ENCODE data around the gene NLN. TPM values are rescaled to one million over a fixed set of nuclear protein-coding genes. Genes with fewer than 3 reads are reported as not detected.

The NLN gene
- total and polyA plus RNA-seq, 9 of the 15 experiments (the other 6 are each of a cell fraction or from before 2014, with no cell fraction given) = 6.9 to 45.2 (median 28.8) TPM

DNA sequence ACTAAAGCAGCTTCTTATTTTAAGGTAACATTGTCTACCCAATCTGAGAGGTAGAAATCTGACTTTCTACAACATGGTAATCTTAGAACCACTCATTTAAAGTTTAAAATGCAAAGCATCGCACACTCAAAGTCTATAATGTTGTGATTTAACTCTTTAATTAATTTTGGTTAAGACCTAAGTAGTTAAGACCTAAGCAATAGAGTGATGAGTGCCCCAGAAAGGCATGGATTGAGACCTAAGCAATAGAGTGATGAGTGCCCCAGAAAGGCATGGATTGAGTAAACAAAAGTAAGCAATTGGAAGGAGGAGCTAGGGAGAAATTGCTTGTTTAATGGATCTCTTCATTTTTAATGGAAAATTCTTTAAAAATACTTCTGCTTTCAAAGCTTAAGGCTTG is 86.8 kb downstream of the NLN start:
- in situ Hi-C loops (cut with MboI) = no loop called here
- Histone ChIP-seq H3K9me3 (replicated peaks; ENCODE audit: control insufficient read depth, insufficient read depth, low read depth, low read length) (no peaks in the 10 kb centered on the region), H3K27ac (ENCODE audit: extremely low read depth, low read depth, low read length) (no peak overlapping the region), H3K36me3 (ENCODE audit: control insufficient read depth, insufficient read depth, low read length) (peaks cover 38% of the 10 kb centered on the region; the same call in 2 of the 3 replicates), H3K4me2 (ENCODE audit: insufficient read depth, low read length) (no peak overlapping the region), H3K4me3 (no peak overlapping the region), H3K9me1 (ENCODE audit: control insufficient read depth, insufficient read depth, low read length) (no peaks in the 10 kb centered on the region), H2AFZ (ENCODE audit: low read depth, low read length) (no peak overlapping the region), H3K9ac (ENCODE audit: insufficient read depth in 1 of 2, low read depth in 2 of 2, low read length in 2 of 2) (no peak overlapping the region), H3K27me3 (ENCODE audit: control insufficient read depth in 2 of 2, insufficient read depth in 2 of 2, low read length in 2 of 2) (no peaks in the 10 kb centered on the region), H3K79me2 (ENCODE audit: control insufficient read depth, insufficient read depth, low read length) (no peaks in the 10 kb centered on the region), H3K4me1 (replicated peaks in 1 of 2; ENCODE audit: control insufficient read depth in 2 of 2, insufficient read depth in 2 of 2, low read length in 2 of 2) (no peaks in the 10 kb centered on the region; a peak in 1 of 5 replicates), H4K20me1 (replicated peaks; ENCODE audit: control insufficient read depth, insufficient read depth, low read length) (no peaks in the 10 kb centered on the region)
- 100% methylated on average over 1 of the region's 1 CpG for WGBS (ENCODE audit: insufficient coverage, low coverage, missing lambda C conversion rate)
- TF ChIP-seq, protein P1, sequence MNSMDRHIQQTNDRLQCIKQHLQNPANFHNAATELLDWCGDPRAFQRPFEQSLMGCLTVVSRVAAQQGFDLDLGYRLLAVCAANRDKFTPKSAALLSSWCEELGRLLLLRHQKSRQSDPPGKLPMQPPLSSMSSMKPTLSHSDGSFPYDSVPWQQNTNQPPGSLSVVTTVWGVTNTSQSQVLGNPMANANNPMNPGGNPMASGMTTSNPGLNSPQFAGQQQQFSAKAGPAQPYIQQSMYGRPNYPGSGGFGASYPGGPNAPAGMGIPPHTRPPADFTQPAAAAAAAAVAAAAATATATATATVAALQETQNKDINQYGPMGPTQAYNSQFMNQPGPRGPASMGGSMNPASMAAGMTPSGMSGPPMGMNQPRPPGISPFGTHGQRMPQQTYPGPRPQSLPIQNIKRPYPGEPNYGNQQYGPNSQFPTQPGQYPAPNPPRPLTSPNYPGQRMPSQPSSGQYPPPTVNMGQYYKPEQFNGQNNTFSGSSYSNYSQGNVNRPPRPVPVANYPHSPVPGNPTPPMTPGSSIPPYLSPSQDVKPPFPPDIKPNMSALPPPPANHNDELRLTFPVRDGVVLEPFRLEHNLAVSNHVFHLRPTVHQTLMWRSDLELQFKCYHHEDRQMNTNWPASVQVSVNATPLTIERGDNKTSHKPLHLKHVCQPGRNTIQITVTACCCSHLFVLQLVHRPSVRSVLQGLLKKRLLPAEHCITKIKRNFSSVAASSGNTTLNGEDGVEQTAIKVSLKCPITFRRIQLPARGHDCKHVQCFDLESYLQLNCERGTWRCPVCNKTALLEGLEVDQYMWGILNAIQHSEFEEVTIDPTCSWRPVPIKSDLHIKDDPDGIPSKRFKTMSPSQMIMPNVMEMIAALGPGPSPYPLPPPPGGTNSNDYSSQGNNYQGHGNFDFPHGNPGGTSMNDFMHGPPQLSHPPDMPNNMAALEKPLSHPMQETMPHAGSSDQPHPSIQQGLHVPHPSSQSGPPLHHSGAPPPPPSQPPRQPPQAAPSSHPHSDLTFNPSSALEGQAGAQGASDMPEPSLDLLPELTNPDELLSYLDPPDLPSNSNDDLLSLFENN (IDR thresholded peaks at IDR 0.05; ENCODE audit: low read depth in 2 of 2, low read length in 2 of 2) = peak in 1 of 2 experiments; percentile 83; a peak in 2 of 4 replicates
- TF ChIP-seq ZBTB17 (CRISPR knock-in tag; IDR thresholded peaks at IDR 0.05) = peak; percentile 94
- no peak for TF ChIP-seq NONO (IDR thresholded peaks at IDR 0.05; ENCODE audit: low read depth in 2 of 2, low read length in 1 of 2)
- TF ChIP-seq, protein P2, sequence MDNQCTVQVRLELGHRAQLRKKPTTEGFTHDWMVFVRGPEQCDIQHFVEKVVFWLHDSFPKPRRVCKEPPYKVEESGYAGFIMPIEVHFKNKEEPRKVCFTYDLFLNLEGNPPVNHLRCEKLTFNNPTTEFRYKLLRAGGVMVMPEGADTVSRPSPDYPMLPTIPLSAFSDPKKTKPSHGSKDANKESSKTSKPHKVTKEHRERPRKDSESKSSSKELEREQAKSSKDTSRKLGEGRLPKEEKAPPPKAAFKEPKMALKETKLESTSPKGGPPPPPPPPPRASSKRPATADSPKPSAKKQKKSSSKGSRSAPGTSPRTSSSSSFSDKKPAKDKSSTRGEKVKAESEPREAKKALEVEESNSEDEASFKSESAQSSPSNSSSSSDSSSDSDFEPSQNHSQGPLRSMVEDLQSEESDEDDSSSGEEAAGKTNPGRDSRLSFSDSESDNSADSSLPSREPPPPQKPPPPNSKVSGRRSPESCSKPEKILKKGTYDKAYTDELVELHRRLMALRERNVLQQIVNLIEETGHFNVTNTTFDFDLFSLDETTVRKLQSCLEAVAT (IDR thresholded peaks at IDR 0.05) = peak in 1 of 2 experiments; percentile 99; a peak in 2 of 4 replicates
- TF ChIP-seq, protein P3, sequence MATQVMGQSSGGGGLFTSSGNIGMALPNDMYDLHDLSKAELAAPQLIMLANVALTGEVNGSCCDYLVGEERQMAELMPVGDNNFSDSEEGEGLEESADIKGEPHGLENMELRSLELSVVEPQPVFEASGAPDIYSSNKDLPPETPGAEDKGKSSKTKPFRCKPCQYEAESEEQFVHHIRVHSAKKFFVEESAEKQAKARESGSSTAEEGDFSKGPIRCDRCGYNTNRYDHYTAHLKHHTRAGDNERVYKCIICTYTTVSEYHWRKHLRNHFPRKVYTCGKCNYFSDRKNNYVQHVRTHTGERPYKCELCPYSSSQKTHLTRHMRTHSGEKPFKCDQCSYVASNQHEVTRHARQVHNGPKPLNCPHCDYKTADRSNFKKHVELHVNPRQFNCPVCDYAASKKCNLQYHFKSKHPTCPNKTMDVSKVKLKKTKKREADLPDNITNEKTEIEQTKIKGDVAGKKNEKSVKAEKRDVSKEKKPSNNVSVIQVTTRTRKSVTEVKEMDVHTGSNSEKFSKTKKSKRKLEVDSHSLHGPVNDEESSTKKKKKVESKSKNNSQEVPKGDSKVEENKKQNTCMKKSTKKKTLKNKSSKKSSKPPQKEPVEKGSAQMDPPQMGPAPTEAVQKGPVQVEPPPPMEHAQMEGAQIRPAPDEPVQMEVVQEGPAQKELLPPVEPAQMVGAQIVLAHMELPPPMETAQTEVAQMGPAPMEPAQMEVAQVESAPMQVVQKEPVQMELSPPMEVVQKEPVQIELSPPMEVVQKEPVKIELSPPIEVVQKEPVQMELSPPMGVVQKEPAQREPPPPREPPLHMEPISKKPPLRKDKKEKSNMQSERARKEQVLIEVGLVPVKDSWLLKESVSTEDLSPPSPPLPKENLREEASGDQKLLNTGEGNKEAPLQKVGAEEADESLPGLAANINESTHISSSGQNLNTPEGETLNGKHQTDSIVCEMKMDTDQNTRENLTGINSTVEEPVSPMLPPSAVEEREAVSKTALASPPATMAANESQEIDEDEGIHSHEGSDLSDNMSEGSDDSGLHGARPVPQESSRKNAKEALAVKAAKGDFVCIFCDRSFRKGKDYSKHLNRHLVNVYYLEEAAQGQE (IDR thresholded peaks at IDR 0.05; ENCODE audit: borderline replicate concordance) = peak; percentile 74
- TF ChIP-seq, protein P3 (CRISPR knock-in tag; IDR thresholded peaks at IDR 0.05; ENCODE audit: low read depth) = no peak
- POLR2A ChIA-PET = interaction anchor here (0.6 to 1.0 kb wide), 2 partner anchors 10 to 58 kb away, joined by 3 read pairs; no protein-coding TSS in a partner anchor
- CTCF ChIA-PET (ENCODE audit: low intra/inter-chr PET ratio) = no interaction called here
- no peak for FAIRE-seq
- no TSS peak for BruUV-seq (replicated peaks)
- intact Hi-C loops (cut with micrococcal nuclease) = no loop called here
- ATAC-seq = peak; percentile 63; the same call in 2 of the 3 replicates
- DNase-seq (ENCODE audit: extremely low read depth in 1 of 4, low spot score in 3 of 4) = no peak
